GM21515 (cell line): ENCODE measurements around the gene DCHS1.
A peak's percentile ranks its signal among the peaks of the same experiment; 100 is the strongest.
"Not testable (repeated sequence)": the region's sequence is repeated elsewhere in the genome, so short reads cannot be mapped to it uniquely, and the experiment has no call there.

Source experiments
- ATAC-seq: cut with Tn5 transposase; IDR thresholded peaks from one replicate; pipeline ENCODE4 v1.9.1; 2021; ENCODE audit not compliant: unreplicated experiment

DCHS1 gene, protein sequence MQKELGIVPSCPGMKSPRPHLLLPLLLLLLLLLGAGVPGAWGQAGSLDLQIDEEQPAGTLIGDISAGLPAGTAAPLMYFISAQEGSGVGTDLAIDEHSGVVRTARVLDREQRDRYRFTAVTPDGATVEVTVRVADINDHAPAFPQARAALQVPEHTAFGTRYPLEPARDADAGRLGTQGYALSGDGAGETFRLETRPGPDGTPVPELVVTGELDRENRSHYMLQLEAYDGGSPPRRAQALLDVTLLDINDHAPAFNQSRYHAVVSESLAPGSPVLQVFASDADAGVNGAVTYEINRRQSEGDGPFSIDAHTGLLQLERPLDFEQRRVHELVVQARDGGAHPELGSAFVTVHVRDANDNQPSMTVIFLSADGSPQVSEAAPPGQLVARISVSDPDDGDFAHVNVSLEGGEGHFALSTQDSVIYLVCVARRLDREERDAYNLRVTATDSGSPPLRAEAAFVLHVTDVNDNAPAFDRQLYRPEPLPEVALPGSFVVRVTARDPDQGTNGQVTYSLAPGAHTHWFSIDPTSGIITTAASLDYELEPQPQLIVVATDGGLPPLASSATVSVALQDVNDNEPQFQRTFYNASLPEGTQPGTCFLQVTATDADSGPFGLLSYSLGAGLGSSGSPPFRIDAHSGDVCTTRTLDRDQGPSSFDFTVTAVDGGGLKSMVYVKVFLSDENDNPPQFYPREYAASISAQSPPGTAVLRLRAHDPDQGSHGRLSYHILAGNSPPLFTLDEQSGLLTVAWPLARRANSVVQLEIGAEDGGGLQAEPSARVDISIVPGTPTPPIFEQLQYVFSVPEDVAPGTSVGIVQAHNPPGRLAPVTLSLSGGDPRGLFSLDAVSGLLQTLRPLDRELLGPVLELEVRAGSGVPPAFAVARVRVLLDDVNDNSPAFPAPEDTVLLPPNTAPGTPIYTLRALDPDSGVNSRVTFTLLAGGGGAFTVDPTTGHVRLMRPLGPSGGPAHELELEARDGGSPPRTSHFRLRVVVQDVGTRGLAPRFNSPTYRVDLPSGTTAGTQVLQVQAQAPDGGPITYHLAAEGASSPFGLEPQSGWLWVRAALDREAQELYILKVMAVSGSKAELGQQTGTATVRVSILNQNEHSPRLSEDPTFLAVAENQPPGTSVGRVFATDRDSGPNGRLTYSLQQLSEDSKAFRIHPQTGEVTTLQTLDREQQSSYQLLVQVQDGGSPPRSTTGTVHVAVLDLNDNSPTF (N-terminal part only)

DNA sequence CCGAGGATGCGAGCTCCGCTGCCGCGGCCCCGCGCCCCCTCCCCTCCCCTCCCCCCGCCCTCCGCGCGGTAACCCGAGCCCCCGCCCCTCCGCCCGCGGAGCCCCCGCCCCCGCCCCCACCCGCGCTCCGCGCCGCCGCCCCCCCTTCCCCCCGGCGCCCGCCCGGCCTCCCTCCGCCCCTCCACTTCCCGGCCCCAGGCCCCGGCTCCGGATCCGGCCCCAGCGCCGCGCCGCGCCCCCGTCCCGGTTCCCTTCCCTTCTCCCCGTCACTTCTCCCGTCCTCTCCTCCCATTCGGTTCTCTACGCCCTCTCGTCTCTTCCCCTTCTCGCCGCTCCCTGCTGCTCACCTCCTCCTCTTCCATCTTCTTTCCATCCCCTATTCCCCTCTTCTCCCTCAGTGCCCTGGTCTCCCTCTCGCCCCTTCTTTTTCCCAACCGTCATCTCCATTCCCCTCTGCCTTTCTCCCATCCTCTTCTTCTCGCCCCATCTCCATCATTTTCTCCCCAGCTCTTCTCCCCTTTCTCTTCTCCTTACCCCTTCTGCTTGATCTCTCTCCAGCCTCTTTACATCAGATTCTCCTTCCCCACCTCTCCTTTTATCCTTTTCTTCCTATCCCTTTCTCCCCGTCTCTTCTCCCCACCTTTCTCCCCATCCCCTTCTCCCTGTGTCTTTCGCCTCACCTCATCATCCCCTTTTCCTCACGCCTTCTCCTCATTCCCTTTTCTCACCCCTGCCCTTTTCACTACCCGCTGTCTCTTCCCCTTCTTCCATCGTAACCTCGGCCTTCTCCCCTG, at the start of gene DCHS1:
DCHS1 (minus strand) TSS at position 20 of the 794 bp plus-strand sequence. CDS start 14,196 bp downstream, outside the sequence.
- no peak for ATAC-seq

DNA sequence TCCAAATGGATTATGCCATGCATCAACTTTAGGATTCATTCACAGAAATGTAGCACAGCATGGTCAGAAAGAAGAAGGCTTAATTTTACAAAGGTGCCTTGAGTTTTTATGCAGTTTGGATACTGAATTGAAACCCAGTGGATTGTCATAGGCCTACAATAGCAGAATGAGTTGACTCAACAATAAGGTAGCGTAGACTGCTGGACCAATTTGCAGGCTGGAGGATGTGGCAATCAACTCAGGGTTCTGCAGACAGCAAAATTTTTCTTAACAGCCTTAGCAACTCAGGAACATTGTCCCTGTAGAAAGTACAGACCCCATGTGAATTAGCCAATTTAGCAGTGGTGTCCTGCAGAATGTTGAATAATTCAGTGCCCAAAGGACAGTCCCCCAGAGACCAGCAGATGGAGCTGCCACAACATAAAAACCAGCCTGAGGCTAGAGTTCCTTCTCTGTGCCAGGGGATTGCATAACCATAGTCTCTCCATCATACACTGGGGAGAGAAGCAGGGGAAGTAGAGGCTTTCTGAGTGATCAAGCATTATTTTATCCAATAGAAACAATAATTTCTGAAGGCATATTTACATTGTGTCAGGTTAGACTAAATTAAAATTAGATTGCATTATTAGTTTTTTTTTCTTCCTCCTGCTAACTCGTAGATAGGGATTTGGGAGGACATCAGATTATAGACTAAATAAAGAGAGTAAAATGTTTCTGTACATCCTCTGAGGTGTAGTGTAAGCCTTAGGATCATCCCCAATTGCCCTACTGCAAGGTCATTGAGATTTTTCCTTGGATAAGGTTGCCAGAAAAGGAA, 47.8 kb upstream of the DCHS1 start:
- ATAC-seq: no peak

- not testable (repeated sequence) for ATAC-seq
Observed at GRCh38 chr11:6701955-6702354, 46.3 kb upstream of the DCHS1 start.

DNA sequence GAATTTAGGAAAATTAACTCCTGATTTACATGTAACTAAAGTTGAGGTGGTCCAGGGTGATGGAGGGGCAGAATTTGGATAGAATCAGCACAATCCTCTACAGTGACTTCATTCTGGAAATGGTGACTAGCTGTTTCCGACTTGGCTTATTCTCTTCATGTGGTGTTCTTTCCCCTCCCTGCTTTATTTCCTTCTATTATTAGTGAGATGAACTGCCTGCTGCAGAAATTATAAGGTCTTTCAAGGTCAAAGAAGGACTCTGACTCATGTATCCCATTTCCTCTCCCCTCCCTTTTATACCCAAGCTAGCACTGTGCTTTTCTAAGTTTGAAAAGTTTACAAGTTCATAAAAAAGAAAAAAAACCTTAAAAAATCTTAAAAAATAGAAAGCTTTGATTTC, 39.8 kb upstream of the DCHS1 start:
- no peak for ATAC-seq

DNA sequence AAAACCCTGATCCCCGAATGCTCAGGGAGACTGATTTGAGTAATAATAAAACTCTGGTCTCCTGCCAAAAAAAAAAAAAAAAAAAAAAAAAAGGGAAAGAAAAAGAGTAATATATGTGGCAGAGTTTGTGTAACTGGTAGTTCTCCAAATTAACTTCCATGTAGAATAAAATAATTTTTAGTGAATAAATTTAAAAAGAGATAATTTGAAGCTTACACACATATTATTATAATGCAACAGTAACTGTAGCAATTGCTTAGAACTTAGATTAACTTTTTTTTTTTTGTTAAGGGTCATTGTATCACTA, 38.6 kb upstream of the DCHS1 start:
- ATAC-seq: no peak

GRCh38 chr11:6693342-6694228, 38.0 kb upstream of the DCHS1 start:
- no peak for ATAC-seq

DNA sequence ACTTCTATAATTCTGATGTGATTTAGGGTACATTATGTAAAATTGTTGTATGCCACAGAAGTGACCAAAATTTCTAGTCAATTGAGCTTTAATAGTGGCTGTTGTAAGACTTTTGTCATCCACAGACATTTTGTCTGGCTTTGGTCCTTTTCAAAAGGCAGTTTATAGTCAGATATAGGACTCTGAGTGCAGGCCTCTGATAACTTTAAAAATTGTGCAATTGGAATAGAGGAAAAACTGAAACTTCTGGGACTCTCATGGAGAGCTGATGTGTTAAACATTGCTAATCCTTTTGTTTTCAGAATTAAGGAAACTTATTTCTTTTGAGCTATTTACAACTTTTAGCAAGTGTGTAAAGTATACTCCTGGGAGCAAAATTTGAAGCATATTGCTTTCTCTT, 36.5 kb upstream of the DCHS1 start:
- ATAC-seq: no peak

GRCh38 chr11:6690431-6691132, 35.0 kb upstream of the DCHS1 start:
- ATAC-seq: not testable (repeated sequence)

- ATAC-seq: no peak
Observed at GRCh38 chr11:6687876-6688275, 32.3 kb upstream of the DCHS1 start.

DNA sequence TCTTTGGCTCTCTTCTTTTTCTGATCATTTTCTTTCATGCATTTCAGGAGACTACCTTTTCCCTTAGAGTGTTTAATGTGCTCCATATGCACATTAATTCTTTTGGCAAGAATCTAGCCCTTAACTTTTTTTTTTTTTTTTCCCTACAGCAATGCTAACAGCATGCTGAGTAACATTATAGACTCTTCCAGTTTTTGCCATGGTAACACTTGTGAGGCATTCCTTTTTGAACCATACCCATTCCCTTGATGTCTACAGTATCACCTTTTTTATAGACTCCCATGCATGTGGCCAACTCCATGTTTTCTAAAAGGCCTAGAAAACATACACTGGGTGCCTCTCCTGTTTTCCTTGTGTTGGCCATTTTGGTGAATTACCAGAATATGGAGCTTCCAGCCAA, 30.4 kb upstream of the DCHS1 start:
- no peak for ATAC-seq

- ATAC-seq: not testable (repeated sequence)
Observed at GRCh38 chr11:6684068-6684467, 28.5 kb upstream of the DCHS1 start.

DNA sequence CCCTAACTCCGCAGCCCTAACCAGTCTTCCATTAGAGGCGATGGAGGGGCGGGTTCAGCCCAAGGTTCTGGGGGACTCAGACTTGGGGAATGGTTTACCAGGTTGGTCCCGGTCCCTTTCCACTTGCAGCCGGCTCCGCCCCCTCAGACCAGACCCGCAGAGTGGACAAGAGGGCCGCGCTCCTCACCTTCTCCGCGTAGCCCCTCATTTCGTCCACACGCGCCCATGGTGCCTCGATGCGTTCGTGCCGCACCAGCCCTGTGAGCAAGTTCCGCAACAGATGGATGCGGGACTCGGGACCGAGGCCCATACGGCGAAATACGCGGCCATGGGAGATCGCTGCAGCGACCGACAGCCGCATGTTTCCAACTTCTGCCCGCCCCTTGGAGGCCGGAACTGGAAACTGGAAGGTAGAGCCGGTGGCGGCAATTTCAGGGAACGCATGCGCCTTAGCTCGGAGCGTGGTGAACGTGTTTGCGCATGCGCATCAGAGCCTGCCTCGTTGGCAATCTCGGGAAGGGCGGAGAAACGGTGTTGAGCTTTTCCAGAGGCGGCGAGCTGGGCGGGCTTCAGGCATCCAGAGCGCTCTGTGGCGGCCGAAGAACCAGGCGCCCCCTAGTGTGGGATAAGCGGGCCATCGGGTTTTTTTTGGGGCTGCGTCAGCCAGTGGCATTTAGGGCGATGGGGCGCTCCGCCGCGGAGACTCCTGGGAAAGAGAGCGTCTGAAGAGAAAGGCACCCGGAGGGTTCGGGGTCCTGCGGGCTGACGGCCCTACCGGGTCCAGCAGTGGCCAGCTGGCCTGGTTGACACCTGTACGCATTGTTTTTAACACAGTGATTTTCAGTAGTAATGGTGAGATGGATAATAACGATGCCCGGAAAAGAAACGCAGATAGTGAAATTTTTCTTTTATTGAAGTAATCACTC, 27.6 kb upstream of the DCHS1 start, which contains the start of gene MRPL17:
MRPL17 (minus strand) TSS at position 405 of the 926 bp plus-strand sequence; CDS start at position 361, 44 bp downstream.
- ATAC-seq: peak; percentile 95

DNA sequence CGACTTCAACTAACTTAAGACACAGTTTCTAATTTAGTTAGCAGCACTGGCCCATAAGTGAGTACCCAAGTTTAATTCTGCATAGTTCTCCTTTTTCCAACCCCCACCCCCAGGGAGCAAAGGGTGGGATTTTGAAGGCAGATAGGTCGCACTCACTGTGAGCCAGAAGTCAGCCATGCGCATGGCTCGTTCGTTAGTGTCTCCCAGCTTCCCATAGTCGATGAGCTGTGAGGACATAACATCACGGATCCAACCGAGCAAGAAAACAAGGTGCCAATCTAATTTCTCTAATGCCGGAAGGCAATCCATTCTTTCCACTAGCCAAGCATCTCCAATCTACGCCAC, 27.0 kb upstream of the DCHS1 start:
- ATAC-seq: peak; percentile 5

DNA sequence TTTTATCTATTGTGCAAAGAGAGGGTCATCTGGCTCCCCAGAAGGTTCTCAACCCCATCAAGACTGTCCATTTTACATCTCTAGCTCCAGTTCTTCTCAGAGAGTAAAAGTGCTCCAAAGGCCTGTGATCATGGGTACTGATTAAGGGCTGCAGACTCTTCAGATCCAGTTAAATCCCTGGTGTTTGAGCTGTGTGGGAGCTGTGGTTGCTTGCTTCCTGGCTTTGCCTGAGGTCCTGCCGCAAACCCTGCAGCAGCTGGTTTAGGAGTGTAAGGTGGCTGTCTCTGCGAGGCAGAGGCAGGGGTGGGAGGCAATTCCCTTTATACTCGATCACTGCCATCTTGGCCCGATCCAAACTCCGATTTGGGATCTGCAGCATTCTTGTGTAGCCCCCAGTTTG, 26.3 kb upstream of the DCHS1 start:
- ATAC-seq: no peak

DNA sequence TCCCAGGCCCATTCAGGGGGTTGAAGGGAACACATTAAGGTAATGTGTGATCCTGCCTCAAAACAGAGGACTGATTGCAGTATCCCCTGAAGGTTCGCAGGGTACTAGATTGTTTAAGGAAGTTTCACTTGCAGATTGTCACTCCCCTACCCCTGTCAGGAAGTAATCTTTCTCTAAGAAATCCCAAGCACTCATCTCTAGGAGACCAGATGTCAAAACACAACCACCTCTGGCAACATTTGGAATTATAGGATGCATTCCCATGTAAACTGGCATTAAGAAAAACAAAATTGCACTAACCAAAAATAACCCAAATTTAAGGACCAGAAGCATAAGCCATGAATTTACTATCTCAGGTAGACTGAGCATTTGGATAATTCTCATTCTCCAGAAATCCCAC, 25.9 kb upstream of the DCHS1 start:
- no peak for ATAC-seq

DNA sequence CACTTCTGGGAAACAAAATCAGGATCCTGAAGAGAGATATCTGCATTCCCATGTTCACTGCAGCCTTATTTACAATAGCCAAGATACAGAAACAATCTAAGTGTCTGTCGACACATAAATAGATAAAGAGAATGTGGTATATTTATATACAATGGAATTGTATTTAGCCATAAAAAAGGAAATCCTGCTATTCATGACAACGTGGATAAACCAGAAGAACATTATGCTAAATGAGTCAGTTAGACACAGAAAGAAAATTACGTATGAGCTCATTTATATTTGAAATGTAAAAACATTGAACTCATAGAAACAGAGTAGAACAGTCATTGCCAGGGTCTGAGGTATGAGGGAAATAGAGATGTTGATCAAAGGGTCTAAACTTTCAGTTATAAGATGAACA, 21.4 kb upstream of the DCHS1 start:
- ATAC-seq: no peak

DNA sequence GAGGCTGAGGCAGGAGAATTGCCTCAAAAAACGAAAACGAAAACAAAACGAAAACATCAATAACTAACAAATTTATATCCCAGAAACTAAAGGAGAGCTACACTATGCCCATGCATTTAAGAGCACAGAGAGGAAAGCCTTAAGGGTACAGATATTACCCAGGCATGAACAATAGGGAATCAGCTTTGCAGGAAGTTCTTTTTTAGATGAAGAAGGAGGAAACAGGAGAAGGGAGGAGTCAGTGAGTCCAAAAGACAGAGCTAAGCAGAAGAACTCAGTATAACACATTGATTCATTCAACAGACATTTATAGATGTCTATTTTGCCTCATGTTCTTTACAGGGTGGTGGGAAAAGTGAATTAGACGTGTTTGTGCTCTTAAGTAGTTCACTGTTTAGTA, 19.3 kb upstream of the DCHS1 start:
- no peak for ATAC-seq
